ENCODE results near the gene CDC14C. TPM values are rescaled to one million over a fixed set of nuclear protein-coding genes. Genes with fewer than 3 reads are reported as not detected.
"Not testable (repeated sequence)": the region's sequence is repeated elsewhere in the genome, so short reads cannot be mapped to it uniquely, and the experiment has no call there.

CDC14C gene
- total RNA-seq, result not detected

GRCh38 chr7:48924433-48924832 is at the start of gene CDC14C:
Gene CDC14C (plus strand): TSS chr7:48924547. CDS start chr7:48924673, 126 bp downstream.
- intact Hi-C loops (cut with micrococcal nuclease), result no loop called here
- CTCF ChIA-PET, result no interaction called here
- no peaks in the 10 kb centered on the region for H3K4me1 Mint-ChIP-seq (ENCODE audit: low read depth)
- no peaks in the 10 kb centered on the region for H3K27me3 Mint-ChIP-seq (ENCODE audit: low read depth)
- DNase-seq, result no peak
- peaks cover 1% of the 10 kb centered on the region for H3K9me3 Mint-ChIP-seq
- H3K36me3 Mint-ChIP-seq (ENCODE audit: low read depth), result no peaks in the 10 kb centered on the region
- no peak within 1 kb of the TSS for H3K4me3 Mint-ChIP-seq
- no peak within 1 kb of the TSS for H3K27ac Mint-ChIP-seq

- peak; percentile 12 for DNase-seq
- peaks cover under 1% of the 10 kb centered on the region for H3K27me3 Mint-ChIP-seq (ENCODE audit: low read depth)
- intact Hi-C loops (cut with micrococcal nuclease), result loop anchor here (1.0 kb wide), 1 partner anchor 576 kb away; no protein-coding TSS in a partner anchor
Measured at GRCh38 chr7:48875045-48875916, 49.1 kb upstream of the CDC14C start.

DNA sequence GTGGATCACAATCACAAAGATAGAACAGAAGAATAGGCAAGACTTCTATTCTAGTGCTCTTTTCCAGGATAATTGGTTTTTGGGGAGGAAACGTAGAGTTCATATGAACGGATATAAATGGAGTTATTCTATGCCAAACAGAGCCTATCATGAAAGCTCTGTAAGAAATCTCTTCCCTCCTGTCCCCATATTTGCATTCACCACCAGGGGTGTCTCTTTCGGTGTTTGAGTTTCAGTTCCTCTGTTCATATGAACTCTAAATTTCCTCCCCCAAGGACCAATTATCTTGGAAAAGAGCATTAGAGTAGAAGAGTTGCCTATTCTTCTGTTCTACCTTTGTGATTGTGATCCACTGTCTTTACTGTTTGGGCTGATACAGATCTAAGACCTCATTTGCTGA is 48.3 kb upstream of the CDC14C start:
- H3K9me3 Mint-ChIP-seq, result no peaks in the 10 kb centered on the region
- intact Hi-C loops (cut with micrococcal nuclease), result no loop called here
- no peaks in the 10 kb centered on the region for H3K36me3 Mint-ChIP-seq (ENCODE audit: low read depth)
- H3K27me3 Mint-ChIP-seq (ENCODE audit: low read depth), result no peaks in the 10 kb centered on the region
- no peak overlapping the region for H3K4me3 Mint-ChIP-seq
- DNase-seq, result no peak
- no peak overlapping the region for H3K27ac Mint-ChIP-seq
- no peaks in the 10 kb centered on the region for H3K4me1 Mint-ChIP-seq (ENCODE audit: low read depth)
- CTCF ChIA-PET, result no interaction called here

More at GRCh38 chr7:48875045-48875916, 49.1 kb upstream of the CDC14C start:
- Mint-ChIP-seq H3K4me1 (ENCODE audit: low read depth) (no peaks in the 10 kb centered on the region), H3K9me3 (no peaks in the 10 kb centered on the region), H3K27ac (no peak overlapping the region), H3K4me3 (no peak overlapping the region), H3K36me3 (ENCODE audit: low read depth) (no peaks in the 10 kb centered on the region)
- CTCF ChIA-PET, result no interaction called here

DNA sequence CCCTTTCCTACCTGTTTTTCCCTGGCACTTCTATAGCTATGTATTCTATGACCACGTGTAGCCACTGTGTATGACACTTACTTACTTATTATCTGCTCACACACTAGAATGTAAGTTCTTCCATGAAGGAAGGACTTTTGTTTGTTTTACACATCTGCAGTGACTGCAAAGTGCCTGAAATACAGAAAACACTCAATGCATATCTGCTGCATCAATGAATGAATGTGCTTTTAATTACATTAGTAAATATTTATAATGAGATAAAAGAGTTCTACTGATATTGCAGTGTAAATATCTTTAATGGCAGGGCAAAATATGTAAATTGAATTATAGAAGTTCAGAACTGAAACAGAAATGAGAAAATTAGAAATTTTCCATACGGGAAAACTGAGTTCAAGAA is 43.5 kb upstream of the CDC14C start:
- Mint-ChIP-seq H3K4me3 (no peak overlapping the region), H3K36me3 (ENCODE audit: low read depth) (no peaks in the 10 kb centered on the region), H3K4me1 (ENCODE audit: low read depth) (no peaks in the 10 kb centered on the region), H3K27ac (no peak overlapping the region), H3K9me3 (peaks cover 6% of the 10 kb centered on the region), H3K27me3 (ENCODE audit: low read depth) (no peaks in the 10 kb centered on the region)
- CTCF ChIA-PET, result no interaction called here
- intact Hi-C loops (cut with micrococcal nuclease), result no loop called here
- DNase-seq, result no peak

DNA sequence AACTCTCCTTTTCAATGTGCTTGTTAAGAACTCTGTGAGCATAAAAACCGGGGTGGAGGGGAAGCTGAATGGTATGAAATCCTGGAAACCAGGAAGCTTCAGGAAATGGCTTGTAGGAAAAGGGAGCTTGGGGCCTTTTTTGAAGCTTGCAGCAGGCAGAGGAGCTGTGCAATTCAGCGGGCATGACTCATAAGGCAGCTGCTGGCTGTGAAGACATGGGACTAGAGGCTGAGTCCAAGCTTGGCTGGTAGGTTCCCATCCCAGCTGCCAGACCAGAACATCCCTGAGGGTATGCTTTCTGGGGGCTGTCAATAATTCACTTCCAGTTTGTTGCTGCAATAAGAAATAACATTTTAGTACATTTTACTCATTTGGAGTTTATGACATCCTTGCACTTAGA is 36.8 kb upstream of the CDC14C start:
- no peaks in the 10 kb centered on the region for H3K4me1 Mint-ChIP-seq (ENCODE audit: low read depth)
- H3K36me3 Mint-ChIP-seq (ENCODE audit: low read depth), result no peaks in the 10 kb centered on the region
- CTCF ChIA-PET, result no interaction called here
- peaks cover 18% of the 10 kb centered on the region for H3K9me3 Mint-ChIP-seq
- DNase-seq, result no peak
- no peak overlapping the region for H3K4me3 Mint-ChIP-seq
- intact Hi-C loops (cut with micrococcal nuclease), result no loop called here
- H3K27ac Mint-ChIP-seq, result no peak overlapping the region
- H3K27me3 Mint-ChIP-seq (ENCODE audit: low read depth), result no peaks in the 10 kb centered on the region

- intact Hi-C loops (cut with micrococcal nuclease), result no loop called here
Measured at GRCh38 chr7:48894574-48894973, 29.8 kb upstream of the CDC14C start.

GRCh38 chr7:48899932-48900331 is 24.4 kb upstream of the CDC14C start:
- DNase-seq, result no peak
- H3K27me3 Mint-ChIP-seq (ENCODE audit: low read depth), result no peaks in the 10 kb centered on the region
- H3K36me3 Mint-ChIP-seq (ENCODE audit: low read depth), result no peaks in the 10 kb centered on the region
- H3K4me1 Mint-ChIP-seq (ENCODE audit: low read depth), result no peaks in the 10 kb centered on the region
- no peak overlapping the region for H3K27ac Mint-ChIP-seq
- H3K4me3 Mint-ChIP-seq, result no peak overlapping the region
- CTCF ChIA-PET, result no interaction called here
- no peaks in the 10 kb centered on the region for H3K9me3 Mint-ChIP-seq
- intact Hi-C loops (cut with micrococcal nuclease), result no loop called here

More at GRCh38 chr7:48894574-48894973, 29.8 kb upstream of the CDC14C start:
- DNase-seq, result no peak
- no peaks in the 10 kb centered on the region for H3K27me3 Mint-ChIP-seq (ENCODE audit: low read depth)
- H3K4me1 Mint-ChIP-seq (ENCODE audit: low read depth), result no peaks in the 10 kb centered on the region
- no peaks in the 10 kb centered on the region for H3K36me3 Mint-ChIP-seq (ENCODE audit: low read depth)
- H3K9me3 Mint-ChIP-seq, result peaks cover 15% of the 10 kb centered on the region
- CTCF ChIA-PET, result no interaction called here
- H3K27ac Mint-ChIP-seq, result no peak overlapping the region
- no peak overlapping the region for H3K4me3 Mint-ChIP-seq

GRCh38 chr7:48901966-48902365 is 22.4 kb upstream of the CDC14C start:
- CTCF ChIA-PET, result no interaction called here
- H3K27ac Mint-ChIP-seq, result no peak overlapping the region
- no peak for DNase-seq
- no peaks in the 10 kb centered on the region for H3K27me3 Mint-ChIP-seq (ENCODE audit: low read depth)
- H3K4me3 Mint-ChIP-seq, result no peak overlapping the region
- H3K4me1 Mint-ChIP-seq (ENCODE audit: low read depth), result no peaks in the 10 kb centered on the region
- H3K36me3 Mint-ChIP-seq (ENCODE audit: low read depth), result no peaks in the 10 kb centered on the region
- H3K9me3 Mint-ChIP-seq, result no peaks in the 10 kb centered on the region
- intact Hi-C loops (cut with micrococcal nuclease), result no loop called here

DNA sequence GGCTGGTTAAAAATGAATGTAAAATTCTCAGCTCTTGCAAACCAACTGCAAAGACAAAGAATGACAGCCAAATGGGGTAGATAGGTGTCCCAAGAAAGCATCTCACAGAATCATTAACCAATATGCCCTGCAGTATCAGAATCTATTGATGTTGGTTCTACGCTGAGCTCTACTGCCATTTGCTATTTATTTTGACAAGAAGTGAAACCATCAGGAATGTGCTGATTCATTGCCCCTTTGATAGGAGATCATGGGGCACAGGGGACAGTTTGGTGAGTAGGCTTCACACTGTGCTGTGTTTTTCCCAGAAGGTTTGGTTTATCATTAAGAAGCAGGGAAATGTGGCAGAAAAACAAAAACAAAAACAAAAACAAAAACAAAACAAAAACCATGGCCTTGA is 19.4 kb upstream of the CDC14C start:
- no peak overlapping the region for H3K27ac Mint-ChIP-seq
- H3K4me1 Mint-ChIP-seq (ENCODE audit: low read depth), result no peaks in the 10 kb centered on the region
- CTCF ChIA-PET, result no interaction called here
- intact Hi-C loops (cut with micrococcal nuclease), result no loop called here
- H3K36me3 Mint-ChIP-seq (ENCODE audit: low read depth), result no peaks in the 10 kb centered on the region
- DNase-seq, result no peak
- H3K9me3 Mint-ChIP-seq, result no peaks in the 10 kb centered on the region
- no peaks in the 10 kb centered on the region for H3K27me3 Mint-ChIP-seq (ENCODE audit: low read depth)
- H3K4me3 Mint-ChIP-seq, result no peak overlapping the region

GRCh38 chr7:48905686-48906085 is 18.7 kb upstream of the CDC14C start:
- H3K27me3 Mint-ChIP-seq (ENCODE audit: low read depth); DNase-seq; H3K27ac Mint-ChIP-seq; H3K36me3 Mint-ChIP-seq (ENCODE audit: low read depth); intact Hi-C loops (cut with micrococcal nuclease); H3K9me3 Mint-ChIP-seq; H3K4me3 Mint-ChIP-seq; H3K4me1 Mint-ChIP-seq (ENCODE audit: low read depth); CTCF ChIA-PET: not testable (repeated sequence)

GRCh38 chr7:48909887-48910286 is 14.5 kb upstream of the CDC14C start:
- H3K27me3 Mint-ChIP-seq (ENCODE audit: low read depth); H3K36me3 Mint-ChIP-seq (ENCODE audit: low read depth); intact Hi-C loops (cut with micrococcal nuclease); CTCF ChIA-PET; H3K4me1 Mint-ChIP-seq (ENCODE audit: low read depth); DNase-seq; H3K4me3 Mint-ChIP-seq; H3K27ac Mint-ChIP-seq: not testable (repeated sequence)
- H3K9me3 Mint-ChIP-seq, result peaks cover 12% of the 10 kb centered on the region

- Mint-ChIP-seq H3K36me3 (ENCODE audit: low read depth) (no peaks in the 10 kb centered on the region), H3K4me1 (ENCODE audit: low read depth) (no peaks in the 10 kb centered on the region), H3K27ac (no peak overlapping the region), H3K27me3 (ENCODE audit: low read depth) (no peaks in the 10 kb centered on the region), H3K4me3 (no peak overlapping the region), H3K9me3 (no peaks in the 10 kb centered on the region)
- intact Hi-C loops (cut with micrococcal nuclease), result no loop called here
- CTCF ChIA-PET, result no interaction called here
- DNase-seq, result no peak
Measured at GRCh38 chr7:48931481-48931880, 7.1 kb downstream of the CDC14C start.

- no peak for DNase-seq
- CTCF ChIA-PET, result no interaction called here
- Mint-ChIP-seq H3K27ac (no peak overlapping the region), H3K9me3 (no peaks in the 10 kb centered on the region), H3K4me3 (no peak overlapping the region), H3K4me1 (ENCODE audit: low read depth) (no peaks in the 10 kb centered on the region), H3K27me3 (ENCODE audit: low read depth) (no peaks in the 10 kb centered on the region), H3K36me3 (ENCODE audit: low read depth) (no peaks in the 10 kb centered on the region)
- intact Hi-C loops (cut with micrococcal nuclease), result no loop called here
Measured at GRCh38 chr7:48932126-48932910, 8.0 kb downstream of the CDC14C start.

Measured in activated naive CD4-positive, alpha-beta T cell treated with anti-CD3 and anti-CD28 coated beads for 36 hours (primary cell).